Measurements from ENCODE around the gene ADA. TPM values are rescaled to one million over a fixed set of nuclear protein-coding genes. Genes with fewer than 3 reads are reported as not detected.

ADA gene
- polyA plus RNA-seq, 1 donor from 2014 or later, result 0.56 TPM

GRCh38 chr20:44620030-44620429 lies 31.5 kb downstream of the ADA start:
- Histone ChIP-seq H3K4me3 (ENCODE audit: low read length) (no peak overlapping the region), H3K27ac (ENCODE audit: low read length) (no peak overlapping the region)
- TF ChIP-seq MXI1 (conservative IDR thresholded peaks at IDR 0.05; ENCODE audit: poor library complexity, severe bottlenecking) (no peak), SMC3 (conservative IDR thresholded peaks at IDR 0.05; ENCODE audit: poor library complexity) (no peak), EP300 (conservative IDR thresholded peaks at IDR 0.05; ENCODE audit: poor library complexity, severe bottlenecking) (no peak), RAD21 (conservative IDR thresholded peaks at IDR 0.05) (no peak), EZH2 (IDR thresholded peaks at IDR 0.05; ENCODE audit: borderline replicate concordance, insufficient read depth, low read length, poor library complexity, severe bottlenecking) (no peak), TAF1 (IDR thresholded peaks at IDR 0.05; ENCODE audit: low read depth) (no peak), REST (IDR thresholded peaks at IDR 0.05; ENCODE audit: borderline replicate concordance) (no peak)

GRCh38 chr20:44619294-44619693 lies 32.2 kb downstream of the ADA start:
- no peak overlapping the region for H3K4me3 ChIP-seq (ENCODE audit: low read length)

More at GRCh38 chr20:44620030-44620429, 31.5 kb downstream of the ADA start:
- Histone ChIP-seq H3K9me3 (ENCODE audit: low read length) (no peaks in the 10 kb centered on the region), H3K36me3 (ENCODE audit: insufficient read depth, low read length) (peaks cover 5% of the 10 kb centered on the region), H4K20me1 (ENCODE audit: insufficient read depth) (no peaks in the 10 kb centered on the region), H3K4me2 (ENCODE audit: low read length) (no peak overlapping the region), H3F3A (ENCODE audit: insufficient read depth, low read length, poor library complexity, severe bottlenecking) (no peaks in the 10 kb centered on the region), H2AFZ (ENCODE audit: low read depth, low read length) (no peak overlapping the region), H3K79me2 (replicated peaks; ENCODE audit: insufficient read depth, low read length) (no peaks in the 10 kb centered on the region), H3K9me2 (ENCODE audit: insufficient read depth, low read length) (no peaks in the 10 kb centered on the region), H3K9ac (ENCODE audit: low read length) (no peak overlapping the region), H3K27me3 (ENCODE audit: insufficient read depth, low read depth, low read length) (no peaks in the 10 kb centered on the region)

More at GRCh38 chr20:44619294-44619693, 32.2 kb downstream of the ADA start:
- Histone ChIP-seq H3K79me2 (replicated peaks; ENCODE audit: insufficient read depth, low read length) (no peaks in the 10 kb centered on the region), H3K27ac (ENCODE audit: low read length) (no peak overlapping the region), H2AFZ (ENCODE audit: low read depth, low read length) (no peak overlapping the region), H3K9me2 (ENCODE audit: insufficient read depth, low read length) (no peaks in the 10 kb centered on the region), H3K36me3 (ENCODE audit: insufficient read depth, low read length) (peaks cover 5% of the 10 kb centered on the region), H3F3A (ENCODE audit: insufficient read depth, low read length, poor library complexity, severe bottlenecking) (no peaks in the 10 kb centered on the region), H3K9ac (ENCODE audit: low read length) (no peak overlapping the region), H4K20me1 (ENCODE audit: insufficient read depth) (no peaks in the 10 kb centered on the region), H3K9me3 (ENCODE audit: low read length) (no peaks in the 10 kb centered on the region), H3K27me3 (ENCODE audit: insufficient read depth, low read depth, low read length) (no peaks in the 10 kb centered on the region), H3K4me2 (ENCODE audit: low read length) (no peak overlapping the region)
- TF ChIP-seq EP300 (conservative IDR thresholded peaks at IDR 0.05; ENCODE audit: poor library complexity, severe bottlenecking) (no peak), REST (IDR thresholded peaks at IDR 0.05; ENCODE audit: borderline replicate concordance) (no peak)

Data from neural cell (in vitro differentiated cells).